PFSK-1 (cell line): Measurements from ENCODE around the gene AATK.

ENCODE experiments used
- FOXP2 ChIP-seq: optimal IDR thresholded peaks from 2 replicates; pipeline ENCODE3; 2011; ENCODE audit warnings: borderline replicate concordance, control low read depth, inconsistent platforms; ENCODE audit not compliant: insufficient read depth; ENCODE audit errors: extremely low read length, extremely low read depth
- POLR2AphosphoS5 ChIP-seq: IDR thresholded peaks from 2 replicates; pipeline ENCODE4 v1.6.1; 2012; ENCODE audit warnings: low read depth, mild to moderate bottlenecking, control low read depth, low read length, moderate library complexity
- REST ChIP-seq, 2 experiments: IDR thresholded peaks; 2 replicates each; pipeline versions ENCODE4 v1.6.1 to v1.8.0; 2011 to 2012; ENCODE audit warnings: low read depth in 2 of 2, low read length in 2 of 2, control low read depth in 1 of 2, inconsistent platforms in 1 of 2, mild to moderate bottlenecking in 1 of 2, moderate library complexity in 1 of 2; ENCODE audit not compliant: insufficient read depth in 1 of 2
- SIN3A ChIP-seq: IDR thresholded peaks from 2 replicates; pipeline ENCODE4 v1.6.1; 2012; ENCODE audit warnings: mild to moderate bottlenecking, low read length, moderate library complexity, borderline replicate concordance; ENCODE audit not compliant: insufficient read depth
- TAF1 ChIP-seq: IDR thresholded peaks from 2 replicates; pipeline ENCODE4 v1.6.1; 2012; ENCODE audit warnings: low read length, control low read depth, borderline replicate concordance; ENCODE audit not compliant: insufficient read depth

Gene AATK

GRCh38 chr17:81131486-81132196, 34.4 kb downstream of the AATK start:
- TF ChIP-seq REST (IDR thresholded peaks at IDR 0.05; ENCODE audit: insufficient read depth in 1 of 2, low read depth in 2 of 2, low read length in 2 of 2) (no peak), TAF1 (no peak), FOXP2 (no peak), POLR2AphosphoS5 (no peak), SIN3A (no peak)

DNA sequence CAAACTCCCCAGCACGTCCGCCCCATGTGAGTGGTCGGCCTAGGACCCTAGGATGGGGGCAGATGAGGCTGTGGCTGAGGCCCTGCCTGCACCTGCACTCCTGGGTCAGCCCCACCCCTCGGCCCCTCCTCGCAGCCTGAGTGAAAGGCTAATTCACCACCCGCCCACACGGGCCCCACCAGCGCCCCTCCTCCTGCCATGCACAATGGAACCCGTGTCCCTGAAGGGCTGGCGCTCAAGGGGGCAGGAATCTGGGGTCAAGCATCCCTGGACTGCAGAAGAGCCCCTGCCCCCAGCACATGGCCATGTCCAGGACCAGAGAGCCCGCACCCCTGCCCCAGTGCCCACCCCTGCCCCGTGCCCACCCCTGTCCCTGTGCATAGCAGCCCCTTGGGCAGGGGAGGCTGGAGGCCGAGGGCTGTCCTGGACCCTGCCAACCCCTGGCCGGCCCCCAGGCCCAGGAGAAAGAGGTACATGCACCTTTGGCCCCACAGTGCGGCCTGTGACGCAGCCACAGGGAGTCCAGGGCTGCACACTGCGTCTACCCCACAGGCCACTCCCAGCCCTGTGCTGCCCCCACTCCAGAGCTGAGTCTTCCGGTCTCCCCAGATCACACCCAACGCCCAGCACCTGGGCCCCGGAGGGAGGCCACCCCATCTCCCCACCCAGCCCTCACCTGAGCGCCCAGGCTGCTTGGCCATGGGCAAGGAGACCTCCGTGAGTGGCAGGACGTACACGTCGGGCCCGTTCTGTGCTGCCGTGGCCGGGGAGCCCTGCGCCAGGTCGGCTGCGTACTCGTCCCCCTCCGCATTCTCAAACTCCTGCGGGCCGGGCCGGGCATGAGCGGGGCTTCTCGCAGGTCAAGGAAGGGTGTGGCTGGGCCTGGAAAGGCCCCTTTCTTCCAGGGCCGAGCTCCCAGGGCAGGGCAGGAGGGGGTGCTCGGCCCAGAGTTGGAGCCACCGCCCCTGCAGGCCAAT, 35.3 kb downstream of the AATK start:
- TF ChIP-seq FOXP2 (no peak), TAF1 (no peak), POLR2AphosphoS5 (no peak), REST (IDR thresholded peaks at IDR 0.05; ENCODE audit: insufficient read depth in 1 of 2, low read depth in 2 of 2, low read length in 2 of 2) (no peak), SIN3A (no peak)

DNA sequence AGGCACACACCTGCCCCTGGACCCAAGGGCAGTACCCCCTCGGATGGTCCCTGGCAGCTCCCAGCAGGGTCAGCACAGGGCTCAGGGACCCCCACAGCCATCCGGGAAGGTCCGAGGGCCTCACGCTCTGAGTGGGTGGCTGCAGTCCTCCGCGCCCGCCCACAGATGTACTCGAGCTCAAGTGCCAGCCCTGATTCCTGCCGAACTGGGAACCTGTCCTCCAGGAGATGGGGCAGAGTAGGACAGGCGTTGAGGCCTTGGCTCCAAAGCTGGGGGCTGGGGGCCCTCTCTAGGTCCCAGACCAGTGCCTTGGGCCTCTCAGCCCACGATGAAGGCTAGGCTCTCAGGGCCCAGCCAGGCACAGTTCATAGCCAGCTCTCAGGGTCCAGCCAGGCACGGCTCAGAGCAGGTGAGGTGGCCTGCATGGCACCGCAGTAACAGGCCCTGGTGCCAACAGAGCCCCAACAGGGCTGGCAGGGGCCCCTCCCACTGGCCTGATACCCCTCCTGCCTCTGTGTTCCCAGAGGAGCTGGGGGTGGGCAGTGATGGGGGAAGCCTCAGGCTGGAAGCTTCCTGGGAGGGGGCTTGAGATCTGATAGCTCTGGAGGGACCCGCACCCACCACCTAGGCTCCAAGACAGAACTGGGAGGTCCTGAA, 36.2 kb downstream of the AATK start:
- TF ChIP-seq FOXP2 (no peak), REST (IDR thresholded peaks at IDR 0.05; ENCODE audit: insufficient read depth in 1 of 2, low read depth in 2 of 2, low read length in 2 of 2) (no peak), SIN3A (no peak), POLR2AphosphoS5 (no peak), TAF1 (no peak)

- TF ChIP-seq TAF1 (no peak), SIN3A (no peak)
These were observed 36.7 kb downstream of the AATK start for GRCh38 chr17:81129289-81129688.

DNA sequence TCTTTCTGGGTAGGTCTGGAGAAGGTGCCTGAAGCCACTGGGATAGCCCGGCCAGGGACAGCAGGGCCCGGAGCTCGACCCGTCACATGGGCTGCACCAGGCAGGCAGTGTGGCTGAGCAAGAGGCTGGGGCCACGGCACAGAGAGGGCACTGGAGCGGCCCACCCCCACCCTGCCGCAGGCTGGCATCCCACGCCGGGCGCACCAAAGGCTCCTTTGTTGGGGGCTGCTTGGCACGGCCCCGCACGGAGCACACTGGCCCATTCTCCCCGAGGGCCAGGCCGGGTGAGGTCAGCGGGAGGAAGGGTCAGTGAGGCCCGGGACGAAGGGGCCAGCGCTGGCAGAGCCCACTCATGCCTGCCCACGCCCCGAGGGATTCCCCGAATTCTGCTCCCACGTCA, 37.2 kb downstream of the AATK start:
- TF ChIP-seq POLR2AphosphoS5 = no peak
- no peak for TF ChIP-seq TAF1
- no peak for TF ChIP-seq FOXP2
- no peak for TF ChIP-seq SIN3A
- no peak for TF ChIP-seq REST (IDR thresholded peaks at IDR 0.05; ENCODE audit: insufficient read depth in 1 of 2, low read depth in 2 of 2, low read length in 2 of 2)
